Measurements from ENCODE around the gene GATAD2A. TPM values are rescaled to one million over a fixed set of nuclear protein-coding genes. Genes with fewer than 3 reads are reported as not detected.

Gene GATAD2A
- total RNA-seq, 1 experiment from 2014 or later = 99.6 TPM

DNA sequence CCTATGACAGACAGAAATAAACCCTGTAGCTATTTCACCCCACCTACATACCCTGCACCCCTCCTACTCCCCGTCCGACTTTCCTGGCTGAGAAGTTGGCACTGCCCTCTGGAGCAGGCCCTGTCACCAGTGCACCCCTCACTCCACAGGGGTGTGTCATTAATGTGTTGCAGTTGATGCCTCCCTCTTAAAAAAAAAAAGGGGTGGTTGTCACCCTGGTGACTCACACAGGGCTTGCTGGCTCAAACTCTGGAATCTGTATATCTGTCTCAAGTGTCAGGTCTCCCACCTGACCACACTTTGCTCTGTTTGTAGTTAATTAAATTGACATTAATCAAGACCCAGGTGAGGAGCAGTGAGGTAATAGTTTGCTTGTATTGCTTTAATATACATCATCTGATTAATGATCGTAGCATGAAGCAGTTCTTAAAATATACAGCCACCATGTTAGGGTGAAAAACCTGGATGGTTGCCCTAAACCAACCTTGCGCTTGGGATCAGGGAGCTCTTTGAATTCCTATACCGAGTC is 2.0 kb upstream of the GATAD2A start:
- H3K27me3 ChIP-seq (ENCODE audit: control insufficient read depth, insufficient read depth, low read length) = no peaks in the 10 kb centered on the region
- intact Hi-C loops (cut with micrococcal nuclease; ENCODE audit: unreplicated experiment) (no loop called here), in situ Hi-C loops (cut with HindIII; ENCODE audit: low pct_unique_long_range_greater_than_20kb, low sequenced_read_pairs) (no loop called here)
- H3K9me3 ChIP-seq (ENCODE audit: control insufficient read depth, insufficient read depth, low read depth, low read length) = no peaks in the 10 kb centered on the region
- ChIA-PET CTCF (no interaction called here), POLR2A (interaction anchor here (0.5 kb wide), 1 partner anchor 22 kb away, joined by 5 read pairs; no protein-coding TSS in a partner anchor)
- H3K4me1 ChIP-seq (ENCODE audit: control insufficient read depth, insufficient read depth, low read length) = peaks cover 28% of the 10 kb centered on the region
- TF ChIP-seq SIN3A (IDR thresholded peaks at IDR 0.05; ENCODE audit: borderline replicate concordance, insufficient read depth, low read depth, low read length) = no peak
- no peak for TF ChIP-seq TCF7L2 (IDR thresholded peaks at IDR 0.05; ENCODE audit: low read depth, low read length)
- BruUV-seq (replicated peaks) = no TSS peak
- DNase-seq (ENCODE audit: low read depth, low spot score) (no peak), ATAC-seq (no peak)
- H3K36me3 ChIP-seq (ENCODE audit: control insufficient read depth, insufficient read depth, low read length) = peaks cover 2% of the 10 kb centered on the region; the same call in 1 of the 2 replicates
- no peak overlapping the region for H3K4me3 ChIP-seq (ENCODE audit: low read depth in 2 of 2, low read length in 2 of 2)
- H3K27ac ChIP-seq (ENCODE audit: low read length) = peak overlapping the region; percentile 69; the same call in 1 of the 2 replicates

DNA sequence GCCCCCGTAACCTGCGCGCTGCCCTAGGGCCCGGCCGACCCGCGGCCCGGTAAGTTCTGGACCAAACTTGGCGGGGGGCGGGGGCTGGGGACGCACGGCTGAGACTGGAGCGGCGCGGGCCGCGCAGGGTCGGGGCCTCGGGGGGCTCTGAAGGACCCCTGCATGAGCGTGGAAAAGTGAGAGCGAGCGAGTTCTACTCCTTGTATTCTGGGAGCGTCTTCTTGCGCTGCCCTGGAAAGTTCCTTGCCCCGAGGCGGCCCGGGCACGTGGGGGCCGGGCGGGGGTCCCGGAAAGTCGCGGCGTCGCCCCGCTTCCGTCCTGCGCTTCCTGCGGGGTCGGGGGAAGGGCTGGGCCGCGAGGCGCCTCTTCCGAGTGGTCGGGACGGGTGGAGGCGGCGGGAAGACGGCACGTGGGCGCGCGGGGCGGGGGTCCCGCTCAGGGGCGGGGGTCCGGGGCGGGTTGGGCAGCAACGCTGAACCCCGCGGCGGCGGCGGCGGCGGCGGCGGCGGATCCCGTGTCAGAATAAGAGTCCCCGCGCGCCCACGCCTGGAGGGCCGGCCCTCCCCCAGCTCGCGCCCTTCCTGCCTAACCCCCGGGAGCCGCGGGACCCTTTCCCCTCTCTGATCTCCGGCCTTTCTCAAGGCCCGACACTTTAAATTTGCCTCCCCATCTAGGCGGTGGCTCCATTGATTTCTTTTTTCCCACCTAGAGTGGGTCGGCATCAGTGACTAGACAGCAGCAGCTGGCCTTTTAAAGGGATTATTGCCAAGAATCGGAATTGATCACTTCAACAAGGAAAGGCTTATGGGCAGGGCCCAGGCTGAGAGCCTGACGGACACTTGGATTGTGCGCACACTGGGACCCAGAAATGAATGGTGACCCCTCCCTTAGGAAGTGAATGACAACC is 749 bp downstream of the GATAD2A start:
- no TSS peak for BruUV-seq (replicated peaks)
- no peaks in the 10 kb centered on the region for H3K27me3 ChIP-seq (ENCODE audit: control insufficient read depth, insufficient read depth, low read length)
- H3K4me1 ChIP-seq (ENCODE audit: control insufficient read depth, insufficient read depth, low read length) = peaks cover 32% of the 10 kb centered on the region
- H3K9me3 ChIP-seq (ENCODE audit: control insufficient read depth, insufficient read depth, low read depth, low read length) = no peaks in the 10 kb centered on the region
- H3K27ac ChIP-seq (ENCODE audit: low read length) = peak overlapping the region; percentile 74
- CTCF ChIA-PET = interaction anchor here (0.6 to 0.9 kb wide), 2 partner anchors 26 to 75 kb away, joined by 3 read pairs; no protein-coding TSS in a partner anchor
- H3K4me3 ChIP-seq (ENCODE audit: low read depth in 2 of 2, low read length in 2 of 2) = peak overlapping the region; percentile 59 to 71
- POLR2A ChIA-PET = no interaction called here
- intact Hi-C loops (cut with micrococcal nuclease; ENCODE audit: unreplicated experiment) (no loop called here), in situ Hi-C loops (cut with HindIII; ENCODE audit: low pct_unique_long_range_greater_than_20kb, low sequenced_read_pairs) (no loop called here)
- H3K36me3 ChIP-seq (ENCODE audit: control insufficient read depth, insufficient read depth, low read length) = peaks cover 2% of the 10 kb centered on the region; the same call in 1 of the 2 replicates
- no peak for DNase-seq (ENCODE audit: low read depth, low spot score)
- TF ChIP-seq CTCF (IDR thresholded peaks at IDR 0.05) = no peak
- TF ChIP-seq TCF7L2 (IDR thresholded peaks at IDR 0.05; ENCODE audit: low read depth, low read length) = no peak
- TF ChIP-seq SIN3A (IDR thresholded peaks at IDR 0.05; ENCODE audit: borderline replicate concordance, insufficient read depth, low read depth, low read length) = no peak
- no peak for TF ChIP-seq REST (IDR thresholded peaks at IDR 0.05; ENCODE audit: insufficient read depth in 1 of 2, low read depth in 2 of 2, low read length in 1 of 2)
- ATAC-seq = peak; percentile 32

Measured in Panc1 (cell line).